SH-SY5Y (cell line): Measurements from ENCODE around the gene NAALADL2.

Experiments used
- GATA2 ChIP-seq: IDR thresholded peaks from 2 replicates; pipeline ENCODE4 v1.6.1; 2011; ENCODE audit warnings: mild to moderate bottlenecking, low read depth, low read length
- GATA3 ChIP-seq: IDR thresholded peaks from 2 replicates; pipeline ENCODE4 v1.6.1; 2011; ENCODE audit warnings: low read depth, mild to moderate bottlenecking, low read length, moderate library complexity

DNA sequence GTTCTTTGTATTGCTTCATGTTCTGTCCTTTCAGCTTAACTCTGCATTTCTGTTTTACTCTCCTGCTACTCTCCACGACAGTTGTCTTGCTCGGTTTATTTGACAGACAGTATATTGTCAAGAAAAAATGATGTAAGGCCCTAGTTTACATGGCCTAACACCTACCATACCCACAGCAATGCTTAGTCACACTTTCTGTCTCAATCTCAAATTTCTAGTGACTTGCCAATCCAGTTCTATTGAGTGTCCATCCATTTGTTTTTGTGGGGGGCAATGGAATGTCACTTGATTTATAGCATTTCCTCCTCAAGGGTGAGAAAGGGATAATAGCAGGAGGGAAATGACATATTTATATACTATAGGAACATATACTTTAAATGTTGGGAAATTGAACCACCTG, 676.2 kb downstream of the NAALADL2 start:
- no peak for TF ChIP-seq GATA2
- no peak for TF ChIP-seq GATA3
